Mesendoderm (in vitro differentiated cells): Measurements from ENCODE around the gene TBCD.

Experiments
- DNase-seq: peaks from one replicate; pipeline ENCODE4 v3.0.0; 2013
- H2AK5ac ChIP-seq: 2 replicates; pipeline ENCODE4 v1.6.1; 2013; ENCODE audit warnings: low read length, inconsistent platforms
- H2BK120ac ChIP-seq: 2 replicates; pipeline ENCODE4 v1.6.1; 2013; ENCODE audit warnings: low read depth, mild to moderate bottlenecking, low read length, moderate library complexity, mixed read lengths
- H2BK15ac ChIP-seq: replicated peaks from 2 replicates; pipeline ENCODE4 v1.6.1; 2013; ENCODE audit warnings: low read depth, mild to moderate bottlenecking, moderate library complexity
- H2BK5ac ChIP-seq: 2 replicates; pipeline ENCODE4 v1.6.1; 2013; ENCODE audit warnings: low read length, inconsistent platforms
- H3K18ac ChIP-seq: 2 replicates; pipeline ENCODE4 v1.6.1; 2013; ENCODE audit warnings: mild to moderate bottlenecking, low read length, mixed read lengths
- H3K23ac ChIP-seq: one replicate; pipeline ENCODE4 v1.6.1; 2013; ENCODE audit warnings: low read length
- H3K27ac ChIP-seq: 2 replicates; pipeline ENCODE4 v1.5.1; 2013; ENCODE audit warnings: low read depth, mild to moderate bottlenecking, inconsistent platforms, low read length, moderate library complexity
- H3K27me3 ChIP-seq: 2 replicates; pipeline ENCODE4 v1.6.1; 2013; ENCODE audit warnings: low read length, control low read depth, mild to moderate bottlenecking, inconsistent platforms; ENCODE audit not compliant: insufficient read depth, poor library complexity
- H3K36me3 ChIP-seq: 2 replicates; pipeline ENCODE4 v1.6.1; 2013; ENCODE audit warnings: low read length, inconsistent platforms; ENCODE audit not compliant: control insufficient read depth, insufficient read depth
- H3K4ac ChIP-seq: one replicate; pipeline ENCODE4 v1.6.1; 2013; ENCODE audit warnings: low read depth, mild to moderate bottlenecking, low read length, moderate library complexity
- H3K4me1 ChIP-seq: 2 replicates; pipeline ENCODE4 v1.6.1; 2013; ENCODE audit warnings: low read depth, low read length, inconsistent platforms; ENCODE audit not compliant: control insufficient read depth
- H3K4me2 ChIP-seq: 2 replicates; pipeline ENCODE4 v1.6.1; 2013; ENCODE audit warnings: low read length
- H3K4me3 ChIP-seq: 2 replicates; pipeline ENCODE4 v1.5.1; 2013; ENCODE audit warnings: mild to moderate bottlenecking, low read length
- H3K56ac ChIP-seq: one replicate; pipeline ENCODE4 v1.6.1; 2013; ENCODE audit warnings: low read length
- H3K79me1 ChIP-seq: 2 replicates; pipeline ENCODE4 v1.6.1; 2013; ENCODE audit warnings: low read length, inconsistent platforms
- H3K79me2 ChIP-seq: 2 replicates; pipeline ENCODE4 v1.6.1; 2013; ENCODE audit warnings: mild to moderate bottlenecking, low read length; ENCODE audit not compliant: control insufficient read depth, insufficient read depth
- H3K9ac ChIP-seq: 2 replicates; pipeline ENCODE4 v1.6.1; 2013; ENCODE audit warnings: low read length, inconsistent platforms
- H4K5ac ChIP-seq: one replicate; pipeline ENCODE4 v1.6.1; 2013; ENCODE audit warnings: low read length
- H4K8ac ChIP-seq: one replicate; pipeline ENCODE4 v1.6.1; 2013; ENCODE audit warnings: low read depth, mild to moderate bottlenecking, control low read depth, low read length, moderate library complexity
- WGBS: extraction: QIAGEN DNeasy Blood & Tissue Kit; methylation state at CpG from one replicate; pipeline ENCODE4 v1.1.7; 2013; ENCODE audit warnings: low lambda C conversion rate, missing lambda C conversion rate; ENCODE audit not compliant: insufficient coverage; ENCODE audit errors: extremely low coverage; 5-methylcytosine and 5-hydroxymethylcytosine counted together

The TBCD gene

DNA sequence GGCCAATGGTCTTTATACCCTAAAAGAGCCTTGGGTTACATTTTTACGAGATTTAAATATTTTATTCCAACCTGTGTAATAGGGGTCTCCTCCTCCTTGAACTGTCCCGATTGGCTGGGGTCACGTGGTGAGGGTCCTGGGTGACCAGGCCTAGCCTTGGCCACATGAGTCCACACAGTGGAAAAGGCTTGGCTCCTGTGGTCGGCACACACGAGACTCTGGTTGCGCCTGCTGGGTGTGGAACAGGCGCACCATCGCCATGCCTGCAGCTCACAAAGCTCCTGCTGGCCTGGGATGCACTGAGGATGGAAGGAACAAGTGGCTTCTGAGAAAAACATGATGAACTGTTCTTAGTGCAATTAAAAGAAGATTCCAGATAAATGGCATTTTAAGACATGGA lies 191.9 kb downstream of the TBCD start:
- Histone ChIP-seq H3K27me3 (no peaks in the 10 kb centered on the region), H3K56ac (no peak overlapping the region), H2BK5ac (no peak overlapping the region), H4K5ac (no peak overlapping the region), H3K4me1 (no peaks in the 10 kb centered on the region), H2BK15ac (no peak overlapping the region), H3K27ac (no peak overlapping the region), H3K4me2 (no peak overlapping the region), H3K4me3 (no peak overlapping the region), H3K79me2 (no peaks in the 10 kb centered on the region), H3K79me1 (no peaks in the 10 kb centered on the region), H3K18ac (no peak overlapping the region), H3K9ac (no peak overlapping the region), H4K8ac (no peak overlapping the region), H3K23ac (no peak overlapping the region), H3K4ac (no peak overlapping the region), H3K36me3 (peaks cover 5% of the 10 kb centered on the region), H2AK5ac (no peak overlapping the region), H2BK120ac (no peak overlapping the region)
- DNase-seq: no peak
- WGBS: no CpG with 5 or more reads among the region's 8 CpGs

DNA sequence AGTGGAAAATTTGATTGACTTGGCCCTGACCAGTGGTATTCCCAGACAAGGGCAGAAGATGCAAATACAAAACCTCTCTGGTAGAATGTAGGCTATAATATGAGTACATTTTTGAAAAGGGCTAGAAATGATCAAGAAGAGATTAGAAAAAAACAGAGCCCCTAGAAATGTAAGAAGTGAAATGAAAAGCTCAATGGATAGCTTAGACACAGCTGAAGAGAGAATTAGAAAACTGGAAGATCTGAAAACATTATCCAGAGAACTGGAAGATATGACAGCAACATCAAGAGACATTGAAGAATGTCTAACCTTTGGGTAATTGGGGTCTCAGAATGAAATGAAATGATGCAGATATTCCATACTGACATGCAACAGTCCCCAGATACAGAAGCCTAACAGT lies 193.1 kb downstream of the TBCD start:
- no peak overlapping the region for H4K8ac ChIP-seq
- H2BK5ac ChIP-seq: no peak overlapping the region
- H3K56ac ChIP-seq: no peak overlapping the region
- H3K27me3 ChIP-seq: no peaks in the 10 kb centered on the region
- H3K4me1 ChIP-seq: no peaks in the 10 kb centered on the region
- H3K4me2 ChIP-seq: no peak overlapping the region
- no peak overlapping the region for H3K9ac ChIP-seq
- H2AK5ac ChIP-seq: no peak overlapping the region
- peaks cover 3% of the 10 kb centered on the region for H3K36me3 ChIP-seq
- no peak overlapping the region for H3K4ac ChIP-seq
- H3K4me3 ChIP-seq: peak overlapping the region; percentile 26
- no peak overlapping the region for H2BK15ac ChIP-seq
- no peak overlapping the region for H4K5ac ChIP-seq
- H3K18ac ChIP-seq: no peak overlapping the region
- H3K79me1 ChIP-seq: no peaks in the 10 kb centered on the region
- H2BK120ac ChIP-seq: no peak overlapping the region
- DNase-seq: no peak
- H3K23ac ChIP-seq: no peak overlapping the region
- H3K79me2 ChIP-seq: no peaks in the 10 kb centered on the region
- no peak overlapping the region for H3K27ac ChIP-seq

DNA sequence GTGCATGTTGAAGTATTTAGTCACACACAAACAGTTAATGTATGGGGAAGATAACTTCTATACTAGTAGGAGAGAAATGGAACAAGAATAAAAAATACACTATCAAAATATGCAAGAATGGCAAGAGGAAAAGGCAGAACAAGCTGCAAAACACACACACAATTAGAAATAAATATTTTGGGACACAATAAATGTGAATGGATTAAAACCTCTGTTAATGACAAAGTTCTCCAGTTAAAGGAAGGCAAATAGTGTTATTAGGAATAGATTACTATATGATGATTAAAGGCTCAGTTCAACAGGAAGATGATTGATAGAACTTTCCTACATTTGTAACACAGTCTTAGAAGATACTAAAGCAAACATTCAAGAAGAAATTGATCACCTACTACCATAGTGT lies 194.2 kb downstream of the TBCD start:
- no peak overlapping the region for H3K4me2 ChIP-seq
- H3K9ac ChIP-seq: no peak overlapping the region
- H4K5ac ChIP-seq: no peak overlapping the region
- no peak overlapping the region for H3K56ac ChIP-seq
- H4K8ac ChIP-seq: no peak overlapping the region
- H2BK5ac ChIP-seq: no peak overlapping the region
- peaks cover 3% of the 10 kb centered on the region for H3K36me3 ChIP-seq
- no peak overlapping the region for H3K23ac ChIP-seq
- no peak overlapping the region for H2BK120ac ChIP-seq
- H2BK15ac ChIP-seq: no peak overlapping the region
- H3K18ac ChIP-seq: no peak overlapping the region
- no peaks in the 10 kb centered on the region for H3K27me3 ChIP-seq
- no peak overlapping the region for H3K4ac ChIP-seq
- no peak overlapping the region for H3K27ac ChIP-seq
- no peaks in the 10 kb centered on the region for H3K79me1 ChIP-seq
- H3K4me3 ChIP-seq: no peak overlapping the region
- H3K79me2 ChIP-seq: no peaks in the 10 kb centered on the region
- H2AK5ac ChIP-seq: no peak overlapping the region
- H3K4me1 ChIP-seq: no peaks in the 10 kb centered on the region
- no peak for DNase-seq

DNA sequence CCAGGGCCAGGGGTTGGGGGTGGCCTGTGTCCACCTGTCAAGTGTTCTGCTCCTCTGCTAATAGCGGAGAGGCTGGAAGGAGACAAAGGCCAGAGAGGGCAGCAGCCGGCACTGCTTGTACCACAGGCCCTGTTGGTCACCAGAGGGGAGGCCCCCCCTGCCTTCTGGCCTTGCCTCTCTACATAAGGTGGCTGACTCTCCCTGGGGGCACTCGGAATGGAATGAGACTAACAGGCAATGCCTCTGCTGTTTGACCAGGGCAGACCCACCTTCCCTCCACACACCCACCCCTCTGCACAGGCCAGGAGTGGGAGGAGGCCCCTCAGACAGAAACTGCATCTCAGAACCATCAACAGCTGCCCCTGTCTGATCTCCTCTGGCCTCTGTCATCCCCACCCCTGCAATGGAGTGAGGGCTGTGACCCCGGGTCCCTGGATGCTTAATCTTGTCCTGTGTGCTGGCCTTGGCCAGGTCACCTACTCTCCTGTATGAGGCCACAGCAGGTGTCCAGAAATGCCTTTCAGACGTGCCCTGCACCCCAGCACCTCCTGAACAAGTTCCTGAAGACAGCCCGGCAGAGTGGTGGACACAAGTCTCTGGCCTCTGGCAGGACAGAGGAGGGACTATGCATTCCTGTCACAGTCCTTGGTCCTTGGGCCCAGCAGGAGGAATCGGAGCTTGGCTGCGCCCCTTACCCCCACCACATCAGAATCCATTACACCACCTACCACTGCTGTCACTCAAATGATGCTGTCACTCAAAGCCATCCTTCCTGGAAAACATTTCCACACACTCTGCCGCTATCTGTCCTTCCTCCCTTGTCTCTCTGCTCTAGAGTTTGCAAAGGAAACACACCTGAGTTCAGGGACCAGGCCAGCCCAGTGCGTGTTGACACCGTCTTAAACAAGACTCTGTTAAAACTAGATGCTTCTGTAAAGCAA lies 195.5 kb downstream of the TBCD start:
- no CpG with 5 or more reads among the region's 11 CpGs for WGBS
- DNase-seq: no peak
- H3K4ac ChIP-seq: no peak overlapping the region

DNA sequence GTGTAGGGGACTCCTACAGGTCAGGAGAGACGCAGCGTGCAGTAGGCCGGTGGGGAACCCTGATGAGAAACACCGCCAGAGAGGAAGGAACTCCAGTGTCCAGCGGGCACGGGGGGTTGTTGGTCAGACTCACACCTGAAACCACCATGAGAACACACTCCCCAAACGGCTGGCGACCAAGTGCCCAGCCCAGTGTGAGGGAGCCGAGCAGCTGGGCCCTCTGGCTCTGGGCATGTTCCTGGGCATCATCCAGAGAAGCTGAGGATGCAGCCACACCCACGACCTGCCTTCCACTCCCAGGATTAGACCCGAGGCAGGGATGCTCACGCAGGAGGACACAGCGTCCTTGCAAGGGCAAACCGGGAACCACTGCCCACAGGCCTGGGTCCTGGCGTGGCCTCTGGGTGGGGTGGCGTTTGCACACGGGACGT lies 196.2 kb downstream of the TBCD start:
- no peaks in the 10 kb centered on the region for H3K79me1 ChIP-seq
- no peak overlapping the region for H4K5ac ChIP-seq
- no peak overlapping the region for H3K27ac ChIP-seq
- H3K79me2 ChIP-seq: no peaks in the 10 kb centered on the region
- no peak for DNase-seq
- H3K27me3 ChIP-seq: no peaks in the 10 kb centered on the region
- H2BK5ac ChIP-seq: no peak overlapping the region
- H2BK15ac ChIP-seq: no peak overlapping the region
- H3K4me1 ChIP-seq: no peaks in the 10 kb centered on the region
- H3K23ac ChIP-seq: no peak overlapping the region
- peaks cover 3% of the 10 kb centered on the region for H3K36me3 ChIP-seq
- H3K4ac ChIP-seq: no peak overlapping the region
- no peak overlapping the region for H3K18ac ChIP-seq
- WGBS: no CpG with 5 or more reads among the region's 18 CpGs
- H2AK5ac ChIP-seq: no peak overlapping the region
- H4K8ac ChIP-seq: no peak overlapping the region
- no peak overlapping the region for H3K4me2 ChIP-seq
- no peak overlapping the region for H3K9ac ChIP-seq
- H3K4me3 ChIP-seq: no peak overlapping the region
- H2BK120ac ChIP-seq: no peak overlapping the region
- H3K56ac ChIP-seq: no peak overlapping the region

More for the DNA sequence above, 195.5 kb downstream of the TBCD start:
- Histone ChIP-seq H3K18ac (no peak overlapping the region), H4K5ac (no peak overlapping the region), H2BK120ac (no peak overlapping the region), H2BK15ac (no peak overlapping the region), H3K79me1 (no peaks in the 10 kb centered on the region), H3K9ac (no peak overlapping the region), H3K56ac (no peak overlapping the region), H3K23ac (no peak overlapping the region), H3K27ac (no peak overlapping the region), H3K79me2 (no peaks in the 10 kb centered on the region), H3K4me2 (no peak overlapping the region), H4K8ac (no peak overlapping the region), H3K4me1 (no peaks in the 10 kb centered on the region), H3K36me3 (peaks cover 3% of the 10 kb centered on the region), H3K4me3 (no peak overlapping the region), H2AK5ac (no peak overlapping the region), H3K27me3 (no peaks in the 10 kb centered on the region), H2BK5ac (no peak overlapping the region)

DNA sequence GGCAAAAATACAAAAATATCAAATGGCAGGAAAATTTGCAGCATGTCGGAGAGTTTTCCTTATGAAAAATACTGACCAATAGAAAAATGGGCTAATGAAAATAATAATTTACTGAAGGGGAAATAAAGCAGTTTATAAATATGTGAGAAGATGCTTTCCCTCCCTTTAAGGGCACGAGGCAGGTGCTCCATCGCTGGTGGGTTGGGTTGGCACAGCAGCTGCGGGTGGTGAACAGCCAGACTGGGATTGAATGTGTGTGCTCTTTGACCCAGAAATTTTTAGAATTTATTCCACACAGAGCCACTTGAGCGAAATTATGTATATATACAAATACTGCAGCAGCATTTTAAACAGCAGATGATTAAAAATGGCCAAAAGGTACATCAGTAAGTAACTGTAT lies 197.1 kb downstream of the TBCD start:
- no peak for DNase-seq
- H4K8ac ChIP-seq: no peak overlapping the region
- no peak overlapping the region for H4K5ac ChIP-seq
- no peak overlapping the region for H2BK15ac ChIP-seq
- no peak overlapping the region for H2BK120ac ChIP-seq
- no peak overlapping the region for H3K9ac ChIP-seq
- H2BK5ac ChIP-seq: no peak overlapping the region
- no peak overlapping the region for H3K4me3 ChIP-seq
- no peak overlapping the region for H3K4me2 ChIP-seq
- H3K79me2 ChIP-seq: no peaks in the 10 kb centered on the region
- H3K4me1 ChIP-seq: no peaks in the 10 kb centered on the region
- WGBS: no CpG with 5 or more reads among the region's 5 CpGs
- H3K23ac ChIP-seq: no peak overlapping the region
- H3K4ac ChIP-seq: no peak overlapping the region
- H3K27ac ChIP-seq: no peak overlapping the region
- no peaks in the 10 kb centered on the region for H3K79me1 ChIP-seq
- no peak overlapping the region for H3K18ac ChIP-seq
- H3K56ac ChIP-seq: no peak overlapping the region
- H3K36me3 ChIP-seq: peaks cover 3% of the 10 kb centered on the region
- no peak overlapping the region for H2AK5ac ChIP-seq
- no peaks in the 10 kb centered on the region for H3K27me3 ChIP-seq
